Lower lobe of right lung (tissue), 2 donors: ENCODE data around the gene MPIG6B. TPM values are rescaled to one million over a fixed set of nuclear protein-coding genes. Genes with fewer than 3 reads are reported as not detected.

Experiments
- ATAC-seq, 2 donors: fragments of 200-7000 bp; cut with Tn5 transposase; one replicate each; pipeline ENCODE4 v1.9.1; 2020 to 2022; ENCODE audit warnings: mild to moderate bottlenecking in 2 of 2, moderate library complexity in 2 of 2
- DNase-seq: peaks from one replicate; pipeline ENCODE4 v3.0.0-alpha.2; 2020
- H3K27ac ChIP-seq: fragments of 200-600 bp; one replicate; pipeline ENCODE4 v1.8.0; 2022
- H3K27me3 ChIP-seq: fragments of 200-600 bp; one replicate; pipeline ENCODE4 v1.8.0; 2022; ENCODE audit warnings: low read depth
- H3K36me3 ChIP-seq: fragments of 200-600 bp; one replicate; pipeline ENCODE4 v1.8.0; 2022; ENCODE audit warnings: mild to moderate bottlenecking
- H3K4me1 ChIP-seq: fragments of 200-600 bp; one replicate; pipeline ENCODE4 v1.8.0; 2022
- H3K4me3 ChIP-seq: fragments of 200-600 bp; one replicate; pipeline ENCODE4 v1.8.0; 2022; ENCODE audit warnings: mild to moderate bottlenecking
- H3K9me3 ChIP-seq: fragments of 200-600 bp; one replicate; pipeline ENCODE4 v1.8.0; 2022
- CTCF ChIP-seq: fragments of 200-600 bp; IDR thresholded peaks from one replicate; pipeline ENCODE4 v1.8.0; 2022; ENCODE audit warnings: antibody characterized with exemption, mild to moderate bottlenecking
- intact Hi-C: fragments of 100-400 bp; cut with DNase I; formaldehyde crosslinking; loops from one replicate; pipeline ENCODE4 v1.11.0; 2022
- total RNA-seq: library from RNA; stranded (reverse); fragmentation: NEBNext Ultra II Directional; extraction: Animal tissue kit (Norgen Biotek cat#: 25700); gene quantifications from one replicate; pipeline ENCODE4 v1.2.1, GENCODE V29; 2021
- donor health status: DM: no; HTN: yes; CAD: no; lungs with severe emphysema.

Gene MPIG6B
- total RNA-seq, 1 donor from 2014 or later, result 2.6 TPM

- ATAC-seq (no peak), DNase-seq (no peak)
- no peaks in the 10 kb centered on the region for H3K9me3 ChIP-seq
- no peak for TF ChIP-seq CTCF
- no peaks in the 10 kb centered on the region for H3K36me3 ChIP-seq
- H3K27me3 ChIP-seq, result no peaks in the 10 kb centered on the region
- peak overlapping the region; percentile 18 for H3K27ac ChIP-seq
- H3K4me3 ChIP-seq, result no peak overlapping the region
- no peaks in the 10 kb centered on the region for H3K4me1 ChIP-seq
- intact Hi-C loops, result no loop called here
Observed at GRCh38 chr6:31719001-31719400, 4.2 kb upstream of the MPIG6B start.

- Histone ChIP-seq H3K4me1 (no peaks in the 10 kb centered on the region), H3K27ac (no peak overlapping the region), H3K4me3 (no peak overlapping the region), H3K9me3 (no peaks in the 10 kb centered on the region), H3K27me3 (no peaks in the 10 kb centered on the region), H3K36me3 (no peaks in the 10 kb centered on the region)
- DNase-seq, result peak; percentile 2
- intact Hi-C loops, result no loop called here
- no peak for ATAC-seq
- no peak for TF ChIP-seq CTCF
Observed at GRCh38 chr6:31720196-31720770, 2.9 kb upstream of the MPIG6B start.

GRCh38 chr6:31721351-31722020 is 1.7 kb upstream of the MPIG6B start, which contains the start of gene LY6G6C:
Gene LY6G6C (minus strand): TSS chr6:31721746. CDS start chr6:31721679, 67 bp downstream.
- peak; percentile 13 for DNase-seq
- H3K36me3 ChIP-seq, result peaks cover 5% of the 10 kb centered on the region
- H3K4me1 ChIP-seq, result peaks cover 11% of the 10 kb centered on the region
- ATAC-seq, result no peak
- H3K4me3 ChIP-seq, result no peak within 1 kb of the TSS
- no peaks in the 10 kb centered on the region for H3K27me3 ChIP-seq
- no peak within 1 kb of the TSS for H3K27ac ChIP-seq
- no peak for TF ChIP-seq CTCF
- H3K9me3 ChIP-seq, result no peaks in the 10 kb centered on the region
- intact Hi-C loops, result no loop called here

- Histone ChIP-seq H3K27ac (no peak overlapping the region), H3K4me1 (peaks cover 17% of the 10 kb centered on the region), H3K27me3 (no peaks in the 10 kb centered on the region), H3K9me3 (no peaks in the 10 kb centered on the region), H3K4me3 (no peak overlapping the region), H3K36me3 (peaks cover 12% of the 10 kb centered on the region)
- peak; percentile 24 for DNase-seq
- intact Hi-C loops, result no loop called here
- ATAC-seq, result no peak
- TF ChIP-seq CTCF, result no peak
Observed at GRCh38 chr6:31722173-31722572, 1.0 kb upstream of the MPIG6B start.

GRCh38 chr6:31723980-31724691 is 963 bp downstream of the MPIG6B start:
- ATAC-seq (no peak), DNase-seq (no peak)
- intact Hi-C loops, result no loop called here
- peaks cover 22% of the 10 kb centered on the region for H3K36me3 ChIP-seq
- TF ChIP-seq CTCF, result no peak
- H3K4me3 ChIP-seq, result no peak overlapping the region
- H3K27me3 ChIP-seq, result no peaks in the 10 kb centered on the region
- H3K9me3 ChIP-seq, result no peaks in the 10 kb centered on the region
- no peak overlapping the region for H3K27ac ChIP-seq
- peaks cover 36% of the 10 kb centered on the region for H3K4me1 ChIP-seq
